ENCODE data around the gene NR1H4. TPM values are rescaled to one million over a fixed set of nuclear protein-coding genes. Genes with fewer than 3 reads are reported as not detected.

Gene NR1H4
- total and polyA plus RNA-seq, 2 of the 13 experiments (the other 11 are each of a cell fraction or from before 2014, with no cell fraction given): 27.3 to 114 TPM

DNA sequence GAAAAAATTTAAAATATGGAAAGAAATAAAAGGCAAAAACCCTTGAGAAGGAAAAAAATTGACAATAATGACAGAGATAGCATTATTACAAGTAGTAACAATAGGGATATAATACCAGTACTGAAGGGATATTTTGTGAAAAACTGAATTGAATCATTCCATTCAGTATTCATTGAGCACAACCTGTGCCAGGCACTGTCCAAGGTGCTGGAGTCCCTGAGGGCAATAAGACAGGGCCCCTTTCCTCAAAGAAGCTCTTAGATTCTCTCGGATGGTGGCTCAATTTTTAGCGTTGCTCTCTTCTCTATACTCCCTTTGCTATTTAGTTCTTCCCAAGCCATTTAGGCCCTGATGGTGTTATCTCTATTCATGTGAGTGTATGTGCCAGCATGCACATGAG, 65.5 kb downstream of the NR1H4 start:
- no TSS peak for BruUV-seq (replicated peaks)
- Histone ChIP-seq H3K79me2 (ENCODE audit: insufficient read depth, low read length) (no peaks in the 10 kb centered on the region), H3K4me3 (replicated peaks in 1 of 3; ENCODE audit: insufficient read depth in 1 of 3, low read depth in 2 of 3, low read length in 3 of 3) (no peak overlapping the region), H3K4me2 (ENCODE audit: low read depth, low read length) (no peak overlapping the region), H3K9ac (ENCODE audit: insufficient read depth, low read depth, low read length) (no peak overlapping the region), H3K4me1 (ENCODE audit: insufficient read depth, low read length) (no peaks in the 10 kb centered on the region), H3K9me3 (ENCODE audit: low read length) (no peaks in the 10 kb centered on the region), H3K36me3 (replicated peaks in 1 of 2; ENCODE audit: control insufficient read depth in 1 of 2, insufficient read depth in 2 of 2, low read length in 2 of 2) (peaks cover 4 to 63% of the 10 kb centered on the region in 2 experiments; a peak in 4 of 5 replicates), H3K27me3 (ENCODE audit: control insufficient read depth in 1 of 2, insufficient read depth in 2 of 2, low read length in 2 of 2) (no peaks in the 10 kb centered on the region), H2AFZ (ENCODE audit: low read length) (no peak overlapping the region), H3K27ac (ENCODE audit: extremely low read length, insufficient read depth, low read length) (no peak overlapping the region), H4K20me1 (ENCODE audit: insufficient read depth, low read length) (no peaks in the 10 kb centered on the region)
- ChIA-PET CTCF (ENCODE audit: low intra/inter-chr PET ratio, low total read pairs) (no interaction called here), POLR2A (no interaction called here)
- DNase-seq (ENCODE audit: low spot score) (no peak), ATAC-seq (no peak), FAIRE-seq (no peak)
- intact Hi-C loops (cut with micrococcal nuclease; ENCODE audit: unreplicated experiment): no loop called here
- 98% methylated on average over 2 of the region's 2 CpGs for WGBS (ENCODE audit: low lambda C conversion rate)
- in situ Hi-C loops (cut with HindIII; ENCODE audit: extremely low pct_ligation_motif_present, low pct_unique_long_range_greater_than_20kb): no loop called here
- TF ChIP-seq RBFOX2 (IDR thresholded peaks at IDR 0.05; ENCODE audit: low read depth, low read length): no peak
- no peak for TF ChIP-seq ZFY (CRISPR knock-in tag; IDR thresholded peaks at IDR 0.05)
- no peak for TF ChIP-seq MED8 (CRISPR knock-in tag; IDR thresholded peaks at IDR 0.05; ENCODE audit: insufficient replicate concordance)
- no peak for TF ChIP-seq ZNF10 (CRISPR knock-in tag; IDR thresholded peaks at IDR 0.05; ENCODE audit: borderline replicate concordance, low read depth)
- no peak for TF ChIP-seq CREB1 (IDR thresholded peaks at IDR 0.05)
- TF ChIP-seq CREB1 (CRISPR knock-in tag; IDR thresholded peaks at IDR 0.05): no peak
- TF ChIP-seq PRMT3 (CRISPR knock-in tag; IDR thresholded peaks at IDR 0.05; ENCODE audit: borderline replicate concordance, low read depth): no peak
- no peak for TF ChIP-seq ELF4 (CRISPR knock-in tag; IDR thresholded peaks at IDR 0.05; ENCODE audit: borderline replicate concordance)
- TF ChIP-seq PHF21A (CRISPR knock-in tag; IDR thresholded peaks at IDR 0.05): no peak
- TF ChIP-seq JUND (CRISPR knock-in tag; IDR thresholded peaks at IDR 0.05): no peak
- peak; percentile 57 to 94 for TF ChIP-seq REST (IDR thresholded peaks at IDR 0.05; ENCODE audit: borderline replicate concordance in 1 of 2, low read depth in 1 of 2, low read length in 2 of 2)
- no peak for TF ChIP-seq ZNF468 (CRISPR knock-in tag; IDR thresholded peaks at IDR 0.05)
- TF ChIP-seq ZBTB46 (CRISPR knock-in tag; IDR thresholded peaks at IDR 0.05; ENCODE audit: borderline replicate concordance): no peak
- peak; percentile 94 for TF ChIP-seq MIER2 (CRISPR knock-in tag; IDR thresholded peaks at IDR 0.05)
- no peak for TF ChIP-seq KAT8 (CRISPR knock-in tag; IDR thresholded peaks at IDR 0.05)
- TF ChIP-seq ATRX (CRISPR knock-in tag; IDR thresholded peaks at IDR 0.05; ENCODE audit: borderline replicate concordance): no peak
- no peak for TF ChIP-seq HHEX (CRISPR knock-in tag; IDR thresholded peaks at IDR 0.05)
- no peak for TF ChIP-seq CEBPB (IDR thresholded peaks at IDR 0.05; ENCODE audit: borderline replicate concordance, low read depth, low read length)
